GM23248 (cell line): ENCODE results near the gene ANKRD17.

Experiments used
- EZH2 ChIP-seq: fragments of 200-600 bp; sonication (generic); IDR thresholded peaks from 2 replicates; pipeline ENCODE4 v1.6.1; 2018; ENCODE audit warnings: antibody characterized with exemption, mild to moderate bottlenecking; ENCODE audit not compliant: insufficient read depth, poor library complexity, severe bottlenecking
- EZH2phosphoT487 ChIP-seq: fragments of 200-600 bp; sonication (generic); IDR thresholded peaks from 2 replicates; pipeline ENCODE4 v1.6.1; 2018; ENCODE audit warnings: antibody characterized with exemption, moderate library complexity, mild to moderate bottlenecking, low read depth; ENCODE audit not compliant: insufficient read depth

DNA sequence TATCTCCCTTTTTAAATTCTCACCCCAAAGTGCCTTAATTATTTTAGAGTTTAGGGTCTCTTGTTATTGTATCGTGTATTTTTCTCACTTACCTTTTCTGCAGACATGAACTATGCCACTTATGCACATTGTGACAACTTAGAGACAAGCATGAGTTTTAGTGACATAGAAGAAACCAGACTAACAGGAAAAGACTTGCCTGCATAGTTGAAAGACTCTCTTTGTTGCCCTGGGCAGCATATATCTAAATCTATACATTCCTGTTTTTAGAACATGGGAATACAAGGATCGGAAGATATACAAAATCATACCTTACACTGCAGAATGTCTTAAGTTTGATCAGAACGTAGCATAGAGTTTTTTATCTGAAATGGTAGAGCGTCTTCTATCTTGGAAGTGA, 45.1 kb upstream of the ANKRD17 start:
- TF ChIP-seq EZH2 = no peak
- TF ChIP-seq EZH2phosphoT487 = no peak
